ENCODE data around the gene CD48.

GRCh38 chr1:160711602-160712311, at the start of gene CD48:
- TF ChIP-seq EP300 (IDR thresholded peaks at IDR 0.05) (no peak), CTCF (IDR thresholded peaks at IDR 0.05) (no peak)

Measured in upper lobe of left lung (tissue), 4 donors.